ENCODE results near the gene GET3.
A peak's percentile ranks its signal among the peaks of the same experiment; 100 is the strongest.
"Not testable (repeated sequence)": the region's sequence is repeated elsewhere in the genome, so short reads cannot be mapped to it uniquely, and the experiment has no call there.

GET3 gene

DNA sequence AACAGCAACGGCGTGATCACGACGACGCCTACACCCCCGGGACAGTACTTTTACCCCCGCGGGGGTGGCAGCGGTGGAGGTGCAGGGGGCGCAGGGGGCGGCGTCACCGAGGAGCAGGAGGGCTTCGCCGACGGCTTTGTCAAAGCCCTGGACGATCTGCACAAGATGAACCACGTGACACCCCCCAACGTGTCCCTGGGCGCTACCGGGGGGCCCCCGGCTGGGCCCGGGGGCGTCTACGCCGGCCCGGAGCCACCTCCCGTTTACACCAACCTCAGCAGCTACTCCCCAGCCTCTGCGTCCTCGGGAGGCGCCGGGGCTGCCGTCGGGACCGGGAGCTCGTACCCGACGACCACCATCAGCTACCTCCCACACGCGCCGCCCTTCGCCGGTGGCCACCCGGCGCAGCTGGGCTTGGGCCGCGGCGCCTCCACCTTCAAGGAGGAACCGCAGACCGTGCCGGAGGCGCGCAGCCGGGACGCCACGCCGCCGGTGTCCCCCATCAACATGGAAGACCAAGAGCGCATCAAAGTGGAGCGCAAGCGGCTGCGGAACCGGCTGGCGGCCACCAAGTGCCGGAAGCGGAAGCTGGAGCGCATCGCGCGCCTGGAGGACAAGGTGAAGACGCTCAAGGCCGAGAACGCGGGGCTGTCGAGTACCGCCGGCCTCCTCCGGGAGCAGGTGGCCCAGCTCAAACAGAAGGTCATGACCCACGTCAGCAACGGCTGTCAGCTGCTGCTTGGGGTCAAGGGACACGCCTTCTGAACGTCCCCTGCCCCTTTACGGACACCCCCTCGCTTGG, 55.0 kb downstream of the GET3 start:
- peak; percentile 67 for DNase-seq (ENCODE audit: low read depth)

DNA sequence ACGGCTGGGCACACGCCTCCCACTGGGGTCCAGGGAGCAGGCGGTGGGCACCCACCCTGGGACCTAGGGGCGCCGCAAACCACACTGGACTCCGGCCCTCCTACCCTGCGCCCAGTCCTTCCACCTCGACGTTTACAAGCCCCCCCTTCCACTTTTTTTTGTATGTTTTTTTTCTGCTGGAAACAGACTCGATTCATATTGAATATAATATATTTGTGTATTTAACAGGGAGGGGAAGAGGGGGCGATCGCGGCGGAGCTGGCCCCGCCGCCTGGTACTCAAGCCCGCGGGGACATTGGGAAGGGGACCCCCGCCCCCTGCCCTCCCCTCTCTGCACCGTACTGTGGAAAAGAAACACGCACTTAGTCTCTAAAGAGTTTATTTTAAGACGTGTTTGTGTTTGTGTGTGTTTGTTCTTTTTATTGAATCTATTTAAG, 55.6 kb downstream of the GET3 start:
- no peak for DNase-seq (ENCODE audit: low read depth)

DNA sequence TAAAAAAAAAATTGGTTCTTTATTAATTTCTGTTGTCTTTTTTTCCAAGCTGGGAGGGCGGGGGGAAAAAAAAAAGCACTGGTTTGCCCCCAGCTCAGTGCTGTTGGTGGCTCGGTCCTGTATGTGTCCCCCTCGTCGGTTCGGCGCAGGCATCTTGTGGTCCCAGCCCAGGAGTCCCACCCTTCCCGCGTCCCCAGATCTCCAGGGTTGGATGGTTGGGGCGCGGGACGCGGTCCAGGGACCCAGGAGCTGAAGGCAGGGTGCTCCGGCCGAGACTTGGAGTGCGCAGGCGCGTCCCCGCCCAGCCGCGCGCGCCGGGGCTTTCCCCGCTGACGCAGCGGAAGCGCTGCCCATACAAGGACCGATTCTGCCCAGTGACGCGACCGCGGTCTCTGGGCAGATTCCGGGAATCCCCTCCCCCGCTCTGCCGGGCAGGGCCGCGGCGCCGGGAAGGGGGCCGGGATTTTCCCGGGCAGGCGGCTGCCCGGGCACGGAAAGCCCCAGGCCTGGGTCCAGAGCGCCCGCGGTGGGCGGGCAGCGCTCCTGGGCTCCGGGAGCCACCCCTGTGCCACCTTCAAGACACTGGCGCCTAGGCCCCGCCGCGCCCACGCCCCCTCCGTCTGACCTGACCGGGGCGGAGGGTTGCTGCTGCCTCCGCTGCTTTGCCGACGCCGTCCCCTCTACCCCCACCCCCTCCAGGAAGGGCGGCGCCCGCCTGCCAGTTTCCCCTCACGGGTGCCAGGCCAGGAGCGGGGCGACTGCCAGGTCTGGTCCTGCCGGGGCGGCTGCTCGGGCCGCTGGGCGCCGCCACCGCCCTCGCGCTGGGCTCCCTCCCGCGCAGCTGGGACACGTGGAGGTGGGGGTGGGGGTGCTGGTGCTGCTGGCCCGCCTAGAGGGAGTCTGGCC, 56.2 kb downstream of the GET3 start:
- DNase-seq (ENCODE audit: low read depth): peak; percentile 94

DNA sequence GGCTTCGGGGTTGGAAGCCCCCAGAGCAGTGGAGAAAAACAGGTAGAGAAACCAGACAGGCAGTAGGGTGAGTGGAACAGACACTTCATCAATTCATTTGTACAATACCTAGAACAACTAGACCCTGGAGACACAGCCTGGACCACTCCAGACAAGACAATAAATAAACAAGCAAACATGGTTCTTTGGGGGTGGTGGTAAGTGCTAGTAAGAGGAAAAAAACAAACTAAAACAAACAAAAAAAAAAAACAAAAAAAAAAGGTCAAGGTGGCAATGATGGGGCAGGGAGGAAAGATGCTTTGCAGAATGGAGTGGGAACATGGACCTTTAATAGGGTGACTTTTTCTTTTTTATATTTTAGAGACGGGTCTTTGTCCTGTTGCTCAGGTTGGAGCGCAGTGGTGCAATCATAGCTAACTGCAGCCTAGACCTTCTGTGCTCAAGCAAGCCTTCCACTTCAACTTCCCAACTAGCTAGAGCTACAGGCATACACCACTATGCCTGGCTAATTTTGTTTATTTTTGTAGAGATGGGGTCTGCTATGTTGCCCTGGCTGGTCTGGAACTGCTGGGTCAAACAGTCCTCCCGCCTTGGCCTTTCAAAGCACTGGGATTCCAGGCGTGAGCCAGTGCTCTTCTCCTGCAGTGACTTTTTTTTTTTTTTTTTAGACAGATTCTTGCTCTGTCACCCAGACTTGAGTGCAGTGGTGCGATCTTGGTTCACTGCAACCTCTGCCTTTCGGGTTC, 57.1 kb downstream of the GET3 start:
- no peak for DNase-seq (ENCODE audit: low read depth)

DNA sequence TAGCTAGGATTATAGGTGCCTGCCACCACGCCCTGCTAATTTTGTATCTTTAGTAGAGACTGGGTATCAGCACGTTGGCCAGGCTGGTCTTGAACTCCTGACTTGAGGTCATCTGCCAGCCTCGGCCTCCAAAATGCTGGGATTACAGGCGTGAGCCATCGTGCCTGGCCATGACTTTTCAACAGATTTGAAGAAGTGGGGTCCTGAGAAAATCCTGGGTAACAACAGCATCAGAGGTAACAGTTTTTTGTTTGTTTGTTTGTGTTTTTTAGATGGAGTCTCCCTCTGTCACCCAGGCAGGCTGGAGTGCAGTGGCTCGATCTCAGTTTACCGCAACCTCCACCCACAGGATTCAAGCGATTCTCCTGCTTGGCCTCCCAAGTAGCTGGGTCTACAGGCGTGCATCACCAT, 57.7 kb downstream of the GET3 start:
- DNase-seq (ENCODE audit: low read depth): no peak

DNA sequence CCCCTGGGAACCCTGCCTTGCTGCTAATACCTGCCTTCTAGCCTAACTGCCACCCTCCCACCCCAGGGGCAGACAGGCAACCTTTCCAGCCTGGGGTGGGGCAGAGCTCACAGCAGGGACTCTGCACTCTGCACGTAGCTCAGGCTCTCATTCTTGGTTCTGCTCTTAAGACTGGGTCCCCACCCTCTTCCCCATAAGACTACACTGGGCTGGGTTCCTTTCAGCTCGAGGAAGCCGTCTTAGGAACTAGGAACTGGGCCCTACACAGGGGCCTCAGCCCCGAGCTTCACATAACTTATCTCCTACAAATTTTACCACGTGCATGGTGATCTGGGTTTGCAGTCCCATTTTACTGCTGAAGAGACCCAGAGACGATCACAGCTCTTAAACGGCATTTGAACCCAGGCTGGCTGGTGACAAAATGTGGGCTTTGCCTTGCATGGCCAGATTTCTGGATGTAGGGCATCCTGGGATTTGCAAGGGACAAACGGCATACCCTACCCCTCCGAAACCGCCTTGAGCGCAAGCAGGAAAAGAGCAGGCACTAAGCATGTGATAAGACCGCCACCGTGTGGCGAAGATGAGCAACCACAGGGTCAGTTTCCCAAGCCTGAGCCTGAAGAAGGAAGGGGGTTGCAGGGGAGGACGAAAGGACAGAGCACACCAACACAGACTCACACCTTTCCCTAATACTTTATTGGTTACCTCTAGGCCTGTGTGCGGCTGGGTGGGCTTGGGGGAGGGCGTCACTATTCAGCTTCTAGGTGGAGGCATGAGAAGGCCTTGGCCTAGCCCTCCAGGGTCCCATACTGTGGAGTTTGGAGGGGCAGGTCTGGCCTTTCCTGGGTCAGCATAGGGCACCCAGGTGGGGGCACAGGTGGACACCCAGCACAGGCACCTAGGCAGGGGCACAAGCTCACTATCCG, 59.1 kb downstream of the GET3 start:
- DNase-seq (ENCODE audit: low read depth): peak; percentile 80

DNA sequence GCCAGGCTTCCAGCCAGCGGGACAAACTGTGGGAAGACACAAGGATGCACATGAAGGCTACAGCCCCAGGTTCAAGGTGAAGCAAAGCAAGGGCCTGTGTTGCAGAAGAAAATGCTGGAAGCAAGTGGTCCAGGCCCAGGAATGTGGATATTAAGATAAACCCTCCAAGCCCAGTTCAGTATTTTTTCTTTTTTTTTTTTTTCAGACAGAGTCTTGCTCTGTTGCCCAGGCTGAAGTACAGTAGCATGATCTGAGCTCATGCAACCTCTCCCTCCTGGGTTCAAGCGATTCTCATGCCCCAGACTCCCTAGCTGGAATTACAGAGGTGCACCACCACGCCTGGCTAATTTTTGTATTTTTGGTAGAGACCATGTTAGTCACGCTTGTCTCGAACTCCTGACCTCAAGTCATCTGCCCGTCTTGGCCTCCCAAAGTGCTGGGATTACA, 59.9 kb downstream of the GET3 start:
- no peak for DNase-seq (ENCODE audit: low read depth)

DNA sequence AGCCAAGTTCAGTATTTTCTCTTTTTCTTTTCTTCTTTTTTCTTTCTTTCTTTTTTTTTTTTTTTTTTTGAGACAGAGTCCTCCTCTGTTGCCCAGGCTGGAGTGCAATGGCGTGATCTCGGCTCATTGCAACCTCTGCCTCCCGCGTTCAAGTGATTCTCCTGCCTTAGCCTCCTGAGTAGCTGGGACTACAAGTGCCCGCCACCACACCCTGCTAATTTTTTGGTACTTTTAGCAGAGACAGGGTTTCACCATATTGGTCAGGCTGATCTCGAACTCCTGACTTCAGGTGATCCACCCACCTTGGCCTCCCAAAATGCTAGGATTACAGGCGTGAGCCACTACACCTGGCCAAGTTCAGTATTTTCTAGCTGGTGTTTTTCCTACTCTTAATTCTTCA, 60.3 kb downstream of the GET3 start:
- not testable (repeated sequence) for DNase-seq (ENCODE audit: low read depth)
